ENCODE measurements around the gene GRIN2C. TPM values are rescaled to one million over a fixed set of nuclear protein-coding genes. Genes with fewer than 3 reads are reported as not detected.
"Not testable (repeated sequence)": the region's sequence is repeated elsewhere in the genome, so short reads cannot be mapped to it uniquely, and the experiment has no call there.

GRIN2C gene
- 0.14 and 0.17 TPM in 2 replicates for total RNA-seq

GRCh38 chr17:74859459-74860228, at the start of gene GRIN2C:
TSS of gene GRIN2C (minus strand) at chr17:74859885. CDS start at chr17:74855092, 4,793 bp downstream.
- peak; percentile 31 for DNase-seq

GRCh38 chr17:74909097-74909496, 49.4 kb upstream of the GRIN2C start:
- DNase-seq = not testable (repeated sequence)

GRCh38 chr17:74907012-74907411, 47.3 kb upstream of the GRIN2C start:
- no peak for DNase-seq

- DNase-seq = not testable (repeated sequence)
These were observed 46.6 kb upstream of the GRIN2C start for GRCh38 chr17:74906214-74906793.

GRCh38 chr17:74904687-74905409, 45.2 kb upstream of the GRIN2C start:
- DNase-seq = no peak

GRCh38 chr17:74903671-74904070, 44.0 kb upstream of the GRIN2C start:
- no peak for DNase-seq

GRCh38 chr17:74903034-74903433, 43.3 kb upstream of the GRIN2C start:
- DNase-seq = no peak

- no peak for DNase-seq
These were observed 41.9 kb upstream of the GRIN2C start for GRCh38 chr17:74901353-74902135.

- no peak for DNase-seq
These were observed 40.5 kb upstream of the GRIN2C start for GRCh38 chr17:74900208-74900607.

- DNase-seq = no peak
These were observed 38.8 kb upstream of the GRIN2C start for GRCh38 chr17:74898376-74898946.

GRCh38 chr17:74893936-74894671, 34.4 kb upstream of the GRIN2C start:
- DNase-seq = no peak

GRCh38 chr17:74892974-74893911, 33.6 kb upstream of the GRIN2C start, which contains the start of gene FADS6:
TSS of gene FADS6 (minus strand) at chr17:74893633. CDS start at chr17:74893595, 38 bp downstream.
- no peak for DNase-seq

GRCh38 chr17:74892013-74892841, 32.5 kb upstream of the GRIN2C start:
- DNase-seq = no peak

GRCh38 chr17:74890554-74890953, 30.9 kb upstream of the GRIN2C start:
- DNase-seq = no peak

GRCh38 chr17:74888469-74888868, 28.8 kb upstream of the GRIN2C start:
- DNase-seq = no peak

GRCh38 chr17:74883241-74883745, 23.6 kb upstream of the GRIN2C start:
- peak; percentile 33 for DNase-seq

- DNase-seq = no peak
These were observed 23.0 kb upstream of the GRIN2C start for GRCh38 chr17:74882517-74883240.

- no peak for DNase-seq
These were observed 21.4 kb upstream of the GRIN2C start for GRCh38 chr17:74881073-74881472.

GRCh38 chr17:74879308-74879707, 19.6 kb upstream of the GRIN2C start:
- no peak for DNase-seq

Measured in dermis blood vessel endothelial cell (primary cell).